OCI-LY7 (cell line): ENCODE data around the gene GALNT7. TPM values are rescaled to one million over a fixed set of nuclear protein-coding genes. Genes with fewer than 3 reads are reported as not detected.

Source experiments
- BruUV-seq: library from RNA; stranded (reverse); fragments of 400-500 nt; replicated peaks from 2 replicates; lab custom pipeline; 2021; lab: Mats Ljungman, UMichigan
- CTCF ChIA-PET: fragments of 300-600 bp; sonication (Branson Sonifier 250); formaldehyde crosslinking; loops from one replicate; lab custom pipeline; 2022; ENCODE audit warnings: antibody characterized with exemption; ENCODE audit not compliant: unreplicated experiment; lab: Charles Lee
- POLR2A ChIA-PET: fragments of 300-600 bp; sonication (Branson Sonifier 250); formaldehyde crosslinking; loops from one replicate; lab custom pipeline; 2022; ENCODE audit warnings: antibody characterized with exemption; lab: Charles Lee
- DNase-seq: peaks from one replicate; pipeline ENCODE4 v3.0.0-alpha.2; 2015; ENCODE audit warnings: low spot score
- H2AFZ ChIP-seq: fragments of 200-600 bp; sonication (generic), shearing (Covaris generic); 2 replicates; pipeline ENCODE4 v1.6.1; 2014; ENCODE audit warnings: mild to moderate bottlenecking, antibody characterized with exemption, low read length, moderate library complexity
- H3K27ac ChIP-seq: fragments of 200-600 bp; sonication (generic); 2 replicates; pipeline ENCODE4 v1.5.1; 2014; ENCODE audit warnings: mixed run types, low read depth, mild to moderate bottlenecking, moderate library complexity, low read length, inconsistent platforms; ENCODE audit not compliant: poor library complexity, severe bottlenecking
- H3K36me3 ChIP-seq: fragments of 200-600 bp; sonication (generic); 2 replicates; pipeline ENCODE4 v1.6.1; 2014; ENCODE audit warnings: mild to moderate bottlenecking, antibody characterized with exemption, low read length, moderate library complexity, mixed read lengths; ENCODE audit not compliant: insufficient read depth
- H3K4me1 ChIP-seq: fragments of 200-600 bp; sonication (generic); 2 replicates; pipeline ENCODE4 v1.5.1; 2014; ENCODE audit warnings: mild to moderate bottlenecking, low read length; ENCODE audit not compliant: insufficient read depth, poor library complexity, severe bottlenecking
- H3K4me2 ChIP-seq: fragments of 200-600 bp; sonication (generic); 2 replicates; pipeline ENCODE4 v1.6.1; 2014; ENCODE audit warnings: mild to moderate bottlenecking, low read length
- H3K4me3 ChIP-seq: fragments of 200-600 bp; sonication (generic); 2 replicates; pipeline ENCODE4 v1.5.1; 2014; ENCODE audit warnings: mild to moderate bottlenecking, low read depth, low read length; ENCODE audit not compliant: poor library complexity, severe bottlenecking
- H3K79me2 ChIP-seq: fragments of 200-600 bp; sonication (generic); 2 replicates; pipeline ENCODE4 v1.6.1; 2016; ENCODE audit warnings: low read depth, mild to moderate bottlenecking, low read length, moderate library complexity, mixed read lengths; ENCODE audit not compliant: insufficient read depth
- H3K9me2 ChIP-seq: fragments of 200-600 bp; sonication (generic); 2 replicates; pipeline ENCODE4 v1.6.1; 2016; ENCODE audit warnings: mild to moderate bottlenecking, low read length, mixed read lengths; ENCODE audit not compliant: insufficient read depth
- H3K9me3 ChIP-seq: fragments of 200-600 bp; sonication (generic); 2 replicates; pipeline ENCODE4 v1.6.1; 2014; ENCODE audit warnings: mild to moderate bottlenecking, mixed run types, low read length, mixed read lengths
- H4K20me1 ChIP-seq: fragments of 200-600 bp; sonication (generic); 2 replicates; pipeline ENCODE4 v1.6.1; 2014; ENCODE audit warnings: mild to moderate bottlenecking, antibody characterized with exemption, low read length, moderate library complexity, mixed read lengths; ENCODE audit not compliant: insufficient read depth
- CTCF ChIP-seq: fragments of 200-600 bp; sonication (generic); conservative IDR thresholded peaks from 2 replicates; pipeline ENCODE4 v1.5.1; 2014; ENCODE audit warnings: mild to moderate bottlenecking, antibody characterized with exemption, low read length, moderate library complexity, mixed read lengths
- EZH2phosphoT487 ChIP-seq: fragments of 200-600 bp; sonication (generic); IDR thresholded peaks from 2 replicates; pipeline ENCODE4 v1.6.1; 2018; ENCODE audit warnings: low read depth, borderline replicate concordance, mild to moderate bottlenecking, mixed run types, antibody characterized with exemption, low read length, moderate library complexity, mixed read lengths
- intact Hi-C: fragments of 100-400 bp; cut with micrococcal nuclease; formaldehyde crosslinking; loops from one replicate; pipeline ENCODE4 v1.10.0; 2022; ENCODE audit not compliant: unreplicated experiment
- total RNA-seq, 2 experiments: library from RNA; depleted of rRNA in 1 of 2; stranded (reverse); fragments of >200 nt in 1 of 2; shearing (Covaris generic) in 1 of 2; gene quantifications; 2 replicates each; pipeline ENCODE4 v1.2.3, GENCODE V29; 2014 to 2022

Gene GALNT7
- total RNA-seq, 2 experiments from 2014 or later = 20.3 to 34.4 TPM

GRCh38 chr4:173332963-173333657 lies 164.5 kb downstream of the GALNT7 start:
- H3K4me3 ChIP-seq = peak overlapping the region; percentile 99
- H3K9me3 ChIP-seq = no peaks in the 10 kb centered on the region
- no TSS peak for BruUV-seq
- intact Hi-C loops = no loop called here
- H3K4me1 ChIP-seq = peaks cover 48% of the 10 kb centered on the region
- ChIA-PET POLR2A (interaction anchor here (0.6 to 14.1 kb wide), 9 partner anchors 12 to 265 kb away, joined by 3 to 336 read pairs (median 3); partner anchors contain the start of gene SAP30), CTCF (interaction anchor here (1.0 kb wide), 1 partner anchor 36 kb away, joined by 6 read pairs; no protein-coding TSS in a partner anchor)
- H2AFZ ChIP-seq = no peak overlapping the region
- peak overlapping the region; percentile 94 for H3K4me2 ChIP-seq
- peaks cover 31% of the 10 kb centered on the region; the same call in 1 of the 2 replicates for H4K20me1 ChIP-seq
- peak overlapping the region; percentile 92 for H3K27ac ChIP-seq
- no peak for DNase-seq
- H3K9me2 ChIP-seq = no peaks in the 10 kb centered on the region
- H3K36me3 ChIP-seq = peaks cover 59% of the 10 kb centered on the region
- peaks cover 76% of the 10 kb centered on the region for H3K79me2 ChIP-seq
- no peak for TF ChIP-seq EZH2phosphoT487
- TF ChIP-seq CTCF = no peak

GRCh38 chr4:173333658-173334084 lies 165.1 kb downstream of the GALNT7 start:
- Histone ChIP-seq H2AFZ (no peak overlapping the region), H3K79me2 (peaks cover 76% of the 10 kb centered on the region), H4K20me1 (peaks cover 31% of the 10 kb centered on the region; the same call in 1 of the 2 replicates), H3K36me3 (peaks cover 54% of the 10 kb centered on the region), H3K27ac (peak overlapping the region; percentile 92), H3K4me2 (peak overlapping the region; percentile 94), H3K9me2 (no peaks in the 10 kb centered on the region), H3K4me1 (peaks cover 49% of the 10 kb centered on the region), H3K9me3 (no peaks in the 10 kb centered on the region), H3K4me3 (peak overlapping the region; percentile 99)
- POLR2A ChIA-PET = interaction anchor here (0.6 to 14.1 kb wide), 6 partner anchors 12 to 166 kb away, joined by 3 to 336 read pairs (median 19); partner anchors contain the start of genes GALNT7 and SAP30
- intact Hi-C loops = loop anchor here (1.0 kb wide), 2 partner anchors 37 to 165 kb away; partner anchors contain the start of genes GALNT7 and SAP30
- TF ChIP-seq CTCF = no peak
- TF ChIP-seq EZH2phosphoT487 = no peak
- CTCF ChIA-PET = interaction anchor here (1.0 to 1.2 kb wide), 2 partner anchors 36 to 39 kb away, joined by 4 to 6 read pairs; no protein-coding TSS in a partner anchor
- peak; percentile 72 for DNase-seq
- BruUV-seq = no TSS peak
